GM23248 (cell line): Measurements from ENCODE around the gene CFAP100. TPM values are rescaled to one million over a fixed set of nuclear protein-coding genes. Genes with fewer than 3 reads are reported as not detected.

Source experiments
- DNase-seq: peaks from one replicate; pipeline ENCODE4 v3.0.0-alpha.2; 2015
- H2AFZ ChIP-seq: fragments of 200-600 bp; sonication (generic); 2 replicates; pipeline ENCODE4 v1.6.1; 2016; ENCODE audit warnings: antibody characterized with exemption
- H3F3A ChIP-seq: fragments of 200-600 bp; sonication (generic); 2 replicates; pipeline ENCODE4 v1.6.1; 2016; ENCODE audit warnings: mild to moderate bottlenecking, antibody characterized with exemption, mixed run types; ENCODE audit not compliant: insufficient read depth
- H3K27ac ChIP-seq: fragments of 200-600 bp; sonication (generic); 2 replicates; pipeline ENCODE4 v1.5.1; 2016; ENCODE audit warnings: mild to moderate bottlenecking
- H3K27me3 ChIP-seq: fragments of 200-600 bp; sonication (generic); replicated peaks from 2 replicates; pipeline ENCODE4 v1.6.1; 2016; ENCODE audit warnings: mild to moderate bottlenecking; ENCODE audit not compliant: insufficient read depth
- H3K36me3 ChIP-seq: fragments of 200-600 bp; sonication (generic); 2 replicates; pipeline ENCODE4 v1.6.1; 2016; ENCODE audit warnings: low read depth, mild to moderate bottlenecking
- H3K4me1 ChIP-seq: fragments of 200-600 bp; sonication (generic); 2 replicates; pipeline ENCODE4 v1.6.1; 2016; ENCODE audit warnings: mild to moderate bottlenecking; ENCODE audit not compliant: insufficient read depth
- H3K4me2 ChIP-seq: fragments of 200-600 bp; sonication (generic); one replicate; pipeline ENCODE4 v1.6.1; 2016; ENCODE audit warnings: mild to moderate bottlenecking; ENCODE audit not compliant: unreplicated experiment
- H3K4me3 ChIP-seq: fragments of 200-600 bp; sonication (generic); 2 replicates; pipeline ENCODE4 v1.5.1; 2016; ENCODE audit warnings: mild to moderate bottlenecking
- H3K79me2 ChIP-seq: fragments of 200-600 bp; sonication (generic); 2 replicates; pipeline ENCODE4 v1.6.1; 2016; ENCODE audit warnings: mild to moderate bottlenecking; ENCODE audit not compliant: insufficient read depth
- H3K9ac ChIP-seq: fragments of 200-600 bp; sonication (generic); 2 replicates; pipeline ENCODE4 v1.6.1; 2016; ENCODE audit warnings: mild to moderate bottlenecking
- H3K9me2 ChIP-seq: fragments of 200-600 bp; sonication (generic); 2 replicates; pipeline ENCODE4 v1.6.1; 2016; ENCODE audit warnings: mixed run types, mild to moderate bottlenecking, moderate library complexity; ENCODE audit not compliant: insufficient read depth
- H3K9me3 ChIP-seq: fragments of 200-600 bp; sonication (generic); one replicate; pipeline ENCODE4 v1.6.1; 2017; ENCODE audit warnings: low read depth
- H4K20me1 ChIP-seq: fragments of 200-600 bp; sonication (generic); 2 replicates; pipeline ENCODE4 v1.6.0; 2016; ENCODE audit not compliant: insufficient read depth
- EZH2 ChIP-seq: fragments of 200-600 bp; sonication (generic); IDR thresholded peaks from 2 replicates; pipeline ENCODE4 v1.6.1; 2018; ENCODE audit warnings: antibody characterized with exemption, mild to moderate bottlenecking; ENCODE audit not compliant: insufficient read depth, poor library complexity, severe bottlenecking
- EZH2phosphoT487 ChIP-seq: fragments of 200-600 bp; sonication (generic); IDR thresholded peaks from 2 replicates; pipeline ENCODE4 v1.6.1; 2018; ENCODE audit warnings: antibody characterized with exemption, moderate library complexity, mild to moderate bottlenecking, low read depth; ENCODE audit not compliant: insufficient read depth
- WGBS, 2 experiments: methylation state at CpG; one replicate each; pipeline ENCODE4 v1.1.6; 2015 to 2017; ENCODE audit warnings: low lambda C conversion rate in 2 of 2, low coverage in 1 of 2; ENCODE audit errors: missing lambda C conversion rate in 2 of 2; 5-methylcytosine and 5-hydroxymethylcytosine counted together
- in situ Hi-C: fragments of 300-500 bp; cut with MboI; formaldehyde crosslinking; loops from 2 replicates; pipeline ENCODE4 v1.15.0; 2020
- polyA plus RNA-seq: library from polyadenylated mRNA; unstranded; fragments of >200 nt; fragmentation: Nextera tagmentation; extraction: Ambion mirVana; gene quantifications from 2 replicates; pipeline ENCODE4 v1.2.1, GENCODE V29; 2016
- total RNA-seq: library from RNA; depleted of rRNA; stranded (reverse); fragments of >200 nt; shearing (Covaris generic); gene quantifications from 2 replicates; pipeline ENCODE4 v1.2.3, GENCODE V29; 2014

The CFAP100 gene
- total and polyA plus RNA-seq, 2 experiments from 2014 or later: not detected

DNA sequence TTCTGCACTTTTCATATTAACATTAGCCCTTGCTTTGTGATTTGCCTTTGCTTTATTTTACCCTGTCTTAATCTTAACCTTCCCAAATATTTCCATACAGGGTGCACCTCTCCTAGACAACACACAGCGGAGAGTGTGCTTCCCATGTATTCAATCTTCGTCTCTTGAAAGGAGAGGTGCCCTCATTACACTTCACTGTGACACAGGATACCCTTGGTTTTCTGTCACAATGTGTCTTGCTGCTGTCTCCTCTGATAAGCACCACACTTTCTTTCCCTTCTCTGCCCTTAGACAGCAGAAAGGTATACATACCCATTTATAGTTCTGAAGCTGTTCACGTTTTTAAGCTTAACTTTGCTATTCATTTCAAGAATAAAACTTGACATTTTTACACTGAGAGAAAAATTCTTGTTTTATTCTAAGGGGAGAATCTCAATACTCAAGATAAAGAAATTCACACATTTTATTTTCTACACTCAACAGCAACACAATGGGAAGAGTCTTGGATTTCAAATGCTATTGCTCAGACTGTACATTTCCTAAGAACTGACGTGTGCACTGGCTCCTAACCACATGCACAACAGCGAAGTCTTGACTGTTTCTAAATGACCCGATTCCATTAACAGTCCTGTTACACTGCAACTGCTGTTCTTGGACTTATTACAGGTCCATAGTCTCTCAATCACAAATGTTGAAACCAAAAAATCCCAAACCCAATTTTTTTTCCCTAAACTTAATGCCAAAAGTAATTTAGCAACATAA is 59.9 kb downstream of the CFAP100 start:
- no peaks in the 10 kb centered on the region for H3F3A ChIP-seq
- H3K4me2 ChIP-seq: no peak overlapping the region
- no peaks in the 10 kb centered on the region for H3K9me3 ChIP-seq
- 81 to 83% methylated on average over 6 of the region's 6 CpGs for WGBS, 2 experiments
- no peaks in the 10 kb centered on the region for H3K27me3 ChIP-seq
- no peak overlapping the region for H3K27ac ChIP-seq
- H2AFZ ChIP-seq: no peak overlapping the region
- no peaks in the 10 kb centered on the region for H3K9me2 ChIP-seq
- no peak for DNase-seq
- no peaks in the 10 kb centered on the region for H3K4me1 ChIP-seq
- H3K36me3 ChIP-seq: peaks cover 19% of the 10 kb centered on the region; the same call in 1 of the 2 replicates
- H3K4me3 ChIP-seq: no peak overlapping the region
- TF ChIP-seq EZH2phosphoT487 (no peak), EZH2 (no peak)
- no peaks in the 10 kb centered on the region for H4K20me1 ChIP-seq
- H3K79me2 ChIP-seq: peaks cover 30% of the 10 kb centered on the region
- H3K9ac ChIP-seq: no peak overlapping the region
- in situ Hi-C loops: no loop called here

DNA sequence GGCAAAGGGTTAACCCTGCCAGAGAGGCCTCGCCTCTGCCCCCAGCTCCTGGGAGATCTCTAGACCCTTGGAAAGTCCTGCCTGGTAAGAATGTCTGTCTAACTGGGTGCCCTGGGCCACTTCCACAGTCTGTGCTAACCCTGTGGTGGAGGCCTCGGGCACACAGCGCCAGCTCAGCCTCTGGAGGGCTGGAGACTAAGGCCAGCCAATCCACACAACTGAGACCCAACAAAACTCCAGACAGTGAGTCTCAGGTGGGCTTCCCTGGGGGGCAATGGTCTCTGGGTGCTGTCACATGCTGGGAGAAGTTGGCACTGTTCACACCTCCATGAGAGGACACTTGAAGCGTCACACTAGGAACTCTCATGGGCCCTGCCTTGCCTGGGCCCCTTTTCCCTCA is 61.5 kb downstream of the CFAP100 start:
- no peak overlapping the region for H3K4me3 ChIP-seq
- in situ Hi-C loops: no loop called here

DNA sequence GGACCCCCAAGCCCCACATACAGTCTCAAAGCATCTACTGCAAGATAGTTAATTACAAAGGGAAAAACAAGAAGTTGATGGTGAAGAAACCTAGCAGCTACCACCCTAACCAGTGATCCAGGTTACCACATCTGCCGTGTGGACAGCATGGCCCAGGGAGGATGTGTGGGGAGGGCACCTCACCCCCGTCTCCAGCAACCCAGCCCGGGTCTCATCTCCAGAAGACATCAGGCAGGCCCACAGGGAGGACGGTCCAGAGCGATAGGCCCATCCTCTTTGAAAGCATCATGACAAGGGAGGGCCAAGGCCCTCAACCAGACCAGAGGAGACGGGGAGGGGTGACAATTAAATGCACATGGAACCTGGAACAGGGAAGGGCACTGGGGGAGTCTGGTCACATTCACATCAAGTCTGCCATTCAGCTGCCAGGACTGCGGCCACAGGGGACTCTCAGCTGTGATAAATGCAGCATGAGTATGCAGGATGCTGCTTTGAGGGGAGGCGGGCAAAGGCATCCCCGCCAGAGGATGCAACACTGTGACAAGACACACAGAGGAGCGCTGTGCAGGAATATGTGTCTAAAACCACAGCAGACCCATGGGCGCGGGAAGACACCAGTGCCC is 62.2 kb downstream of the CFAP100 start:
- Histone ChIP-seq H2AFZ (no peak overlapping the region), H3K4me2 (no peak overlapping the region), H3K27ac (no peak overlapping the region), H3K9me3 (no peaks in the 10 kb centered on the region), H3F3A (no peaks in the 10 kb centered on the region), H3K4me3 (no peak overlapping the region), H3K9me2 (no peaks in the 10 kb centered on the region), H3K27me3 (no peaks in the 10 kb centered on the region), H3K9ac (no peak overlapping the region), H3K4me1 (no peaks in the 10 kb centered on the region), H3K36me3 (peaks cover 32% of the 10 kb centered on the region), H4K20me1 (no peaks in the 10 kb centered on the region), H3K79me2 (peaks cover 40% of the 10 kb centered on the region)
- DNase-seq: no peak
- 86 to 87% methylated on average over 12 of the region's 12 CpGs for WGBS, 2 experiments
- no peak for TF ChIP-seq EZH2phosphoT487
- TF ChIP-seq EZH2: no peak
- in situ Hi-C loops: no loop called here

More for the DNA sequence above, 61.5 kb downstream of the CFAP100 start:
- Histone ChIP-seq H3K4me2 (no peak overlapping the region), H3K27ac (no peak overlapping the region), H2AFZ (no peak overlapping the region), H3F3A (no peaks in the 10 kb centered on the region), H3K27me3 (no peaks in the 10 kb centered on the region), H3K9me2 (no peaks in the 10 kb centered on the region), H3K79me2 (peaks cover 40% of the 10 kb centered on the region), H3K9me3 (no peaks in the 10 kb centered on the region), H3K36me3 (peaks cover 28% of the 10 kb centered on the region), H3K4me1 (no peaks in the 10 kb centered on the region), H4K20me1 (no peaks in the 10 kb centered on the region), H3K9ac (no peak overlapping the region)
- DNase-seq: no peak
- WGBS, 2 experiments: 74 to 80% methylated on average over 4 of the region's 4 CpGs
- TF ChIP-seq EZH2 (no peak), EZH2phosphoT487 (no peak)

DNA sequence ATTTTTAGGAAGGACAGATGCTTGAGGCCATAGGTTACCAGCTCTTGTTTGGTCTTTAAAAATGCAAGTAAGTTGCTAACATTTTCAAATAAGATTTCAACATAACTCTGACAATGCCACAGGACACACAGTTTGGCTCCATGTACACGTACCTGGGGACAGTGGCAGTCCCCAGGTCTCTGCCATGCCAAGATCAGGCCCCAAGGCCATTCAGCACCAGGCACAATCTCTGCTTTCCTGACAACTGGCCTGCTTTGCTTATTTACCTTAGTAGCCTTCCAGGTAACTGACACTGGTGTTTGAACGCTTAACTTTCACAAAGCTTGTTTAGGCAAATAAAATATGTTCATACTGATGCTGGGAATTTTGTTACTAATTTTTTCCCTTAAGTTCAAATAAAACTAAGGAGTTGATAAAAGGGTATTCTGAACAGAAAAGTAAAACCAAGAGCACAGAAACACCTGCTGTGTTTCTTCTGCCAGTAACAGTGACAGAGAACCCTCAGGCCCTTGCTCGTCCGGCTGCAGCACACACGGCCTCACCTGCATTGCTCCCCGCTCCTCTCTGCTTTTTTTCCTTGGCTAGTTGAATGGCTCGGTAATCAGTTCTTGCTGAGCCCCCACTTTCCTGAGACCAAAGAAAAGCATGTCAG is 64.5 kb downstream of the CFAP100 start:
- H3F3A ChIP-seq: no peaks in the 10 kb centered on the region
- no peak overlapping the region for H3K4me3 ChIP-seq
- in situ Hi-C loops: no loop called here
- H2AFZ ChIP-seq: no peak overlapping the region
- no peaks in the 10 kb centered on the region for H3K9me2 ChIP-seq
- H3K27ac ChIP-seq: no peak overlapping the region
- no peaks in the 10 kb centered on the region for H3K27me3 ChIP-seq
- no peak overlapping the region for H3K4me2 ChIP-seq
- H3K9me3 ChIP-seq: no peaks in the 10 kb centered on the region
- TF ChIP-seq EZH2: no peak
- TF ChIP-seq EZH2phosphoT487: no peak
- H3K4me1 ChIP-seq: no peaks in the 10 kb centered on the region
- WGBS, 2 experiments: 84 to 88% methylated on average over 7 of the region's 7 CpGs
- H4K20me1 ChIP-seq: no peaks in the 10 kb centered on the region
- no peak overlapping the region for H3K9ac ChIP-seq
- peaks cover 43% of the 10 kb centered on the region for H3K79me2 ChIP-seq
- H3K36me3 ChIP-seq: peaks cover 43% of the 10 kb centered on the region
- DNase-seq: no peak
